Measurements from ENCODE around the gene NCAM1.

Gene NCAM1

GRCh38 chr11:113167599-113167998 is 206.4 kb downstream of the NCAM1 start:
- DNase-seq (ENCODE audit: low read depth in 2 of 3, low spot score in 2 of 3): no peak

- DNase-seq (ENCODE audit: low read depth in 2 of 3, low spot score in 2 of 3): no peak
Measured at GRCh38 chr11:113168354-113169342, 207.4 kb downstream of the NCAM1 start.

- no peak for DNase-seq (ENCODE audit: low read depth in 2 of 3, low spot score in 2 of 3)
Measured at GRCh38 chr11:113172382-113172951, 211.2 kb downstream of the NCAM1 start.

- no peak for DNase-seq (ENCODE audit: low read depth in 2 of 3, low spot score in 2 of 3)
Measured at GRCh38 chr11:113173126-113173525, 211.9 kb downstream of the NCAM1 start.

GRCh38 chr11:113174882-113175281 is 213.7 kb downstream of the NCAM1 start:
- no peak for DNase-seq (ENCODE audit: low read depth in 2 of 3, low spot score in 2 of 3)

- no peak for DNase-seq (ENCODE audit: low read depth in 2 of 3, low spot score in 2 of 3)
Measured at GRCh38 chr11:113176599-113177360, 215.6 kb downstream of the NCAM1 start.

- DNase-seq (ENCODE audit: low read depth in 2 of 3, low spot score in 2 of 3): no peak
Measured at GRCh38 chr11:113177671-113178070, 216.5 kb downstream of the NCAM1 start.

GRCh38 chr11:113178381-113179070 is 217.3 kb downstream of the NCAM1 start:
- DNase-seq (ENCODE audit: low read depth in 2 of 3, low spot score in 2 of 3): no peak

GRCh38 chr11:113179181-113179704 is 218.0 kb downstream of the NCAM1 start:
- no peak for DNase-seq (ENCODE audit: low read depth in 2 of 3, low spot score in 2 of 3)

- DNase-seq (ENCODE audit: low read depth in 2 of 3, low spot score in 2 of 3): no peak
Measured at GRCh38 chr11:113181094-113181493, 219.9 kb downstream of the NCAM1 start.

GRCh38 chr11:113182288-113182687 is 221.1 kb downstream of the NCAM1 start:
- no peak for DNase-seq (ENCODE audit: low read depth in 2 of 3, low spot score in 2 of 3)

- DNase-seq (ENCODE audit: low read depth in 2 of 3, low spot score in 2 of 3): no peak
Measured at GRCh38 chr11:113184498-113184897, 223.3 kb downstream of the NCAM1 start.

- no peak for DNase-seq (ENCODE audit: low read depth in 2 of 3, low spot score in 2 of 3)
Measured at GRCh38 chr11:113188371-113188834, 227.2 kb downstream of the NCAM1 start.

GRCh38 chr11:113189909-113190667 is 228.9 kb downstream of the NCAM1 start:
- DNase-seq (ENCODE audit: low read depth in 2 of 3, low spot score in 2 of 3): no peak

GRCh38 chr11:113192121-113192925 is 231.1 kb downstream of the NCAM1 start:
- no peak for DNase-seq (ENCODE audit: low read depth in 2 of 3, low spot score in 2 of 3)

- no peak for DNase-seq (ENCODE audit: low read depth in 2 of 3, low spot score in 2 of 3)
Measured at GRCh38 chr11:113193016-113193415, 231.8 kb downstream of the NCAM1 start.

- DNase-seq (ENCODE audit: low read depth in 2 of 3, low spot score in 2 of 3): no peak
Measured at GRCh38 chr11:113193946-113194345, 232.7 kb downstream of the NCAM1 start.

- DNase-seq (ENCODE audit: low read depth in 2 of 3, low spot score in 2 of 3): no peak
Measured at GRCh38 chr11:113195728-113196127, 234.5 kb downstream of the NCAM1 start.

- DNase-seq (ENCODE audit: low read depth in 2 of 3, low spot score in 2 of 3): no peak
Measured at GRCh38 chr11:113197446-113197845, 236.2 kb downstream of the NCAM1 start.
